ENCODE measurements around the gene ABCC10. TPM values are rescaled to one million over a fixed set of nuclear protein-coding genes. Genes with fewer than 3 reads are reported as not detected.

ABCC10 gene
- total and polyA plus RNA-seq, 4 donors: 1.4 to 35.1 (median 25.0) TPM

- ATAC-seq (ENCODE audit: low FRiP score) (no peak), DNase-seq (no peak)
- Histone ChIP-seq H3K9me3 (ENCODE audit: control insufficient read depth, low read length) (no peaks in the 10 kb centered on the region), H3K27me3 (ENCODE audit: control insufficient read depth in 1 of 2, insufficient read depth in 2 of 2, low read length in 1 of 2) (no peaks in the 10 kb centered on the region), H3K4me3 (ENCODE audit: low read length in 2 of 2) (no peak overlapping the region), H3K36me3 (ENCODE audit: control insufficient read depth in 1 of 2, insufficient read depth in 2 of 2, low read length in 1 of 2) (peaks cover 0 to under 1% of the 10 kb centered on the region in 2 donors), H3K4me1 (ENCODE audit: control insufficient read depth in 1 of 2, insufficient read depth in 2 of 2, low read length in 2 of 2) (no peaks in the 10 kb centered on the region), H3K27ac (ENCODE audit: low read depth in 1 of 2, low read length in 2 of 2) (no peak overlapping the region)
- 4 to 20% methylated on average over 6 of the region's 6 CpGs for whole genome bisulfite sequencing, 2 donors
- intact Hi-C loops (cut with DNase I): no loop called here
Observed at GRCh38 chr6:43490523-43490939, 63.2 kb downstream of the ABCC10 start.

GRCh38 chr6:43491750-43492661, 64.7 kb downstream of the ABCC10 start:
- no peaks in the 10 kb centered on the region for H3K9me3 ChIP-seq (ENCODE audit: control insufficient read depth, low read length)
- no peak overlapping the region for H3K4me3 ChIP-seq (ENCODE audit: low read length in 2 of 2)
- 6 to 10% methylated on average over 10 of the region's 10 CpGs for WGBS, 2 donors
- H3K27ac ChIP-seq (ENCODE audit: low read depth in 1 of 2, low read length in 2 of 2): no peak overlapping the region
- peak; percentile 86 to 94 for DNase-seq
- no peaks in the 10 kb centered on the region for H3K27me3 ChIP-seq (ENCODE audit: control insufficient read depth in 1 of 2, insufficient read depth in 2 of 2, low read length in 1 of 2)
- ATAC-seq (ENCODE audit: low FRiP score): no peak
- H3K36me3 ChIP-seq (ENCODE audit: control insufficient read depth in 1 of 2, insufficient read depth in 2 of 2, low read length in 1 of 2): no peaks in the 10 kb centered on the region
- no peaks in the 10 kb centered on the region for H3K4me1 ChIP-seq (ENCODE audit: control insufficient read depth in 1 of 2, insufficient read depth in 2 of 2, low read length in 2 of 2)
- intact Hi-C loops (cut with DNase I): loop anchor here in 1 of 2 donors (2.0 kb wide), 1 partner anchor 13 kb away; no protein-coding TSS in a partner anchor

GRCh38 chr6:43492673-43493072, 65.3 kb downstream of the ABCC10 start:
- H3K27ac ChIP-seq (ENCODE audit: low read depth in 1 of 2, low read length in 2 of 2): no peak overlapping the region
- 47 to 60% methylated on average over 3 of the region's 3 CpGs for WGBS, 2 donors
- H3K4me1 ChIP-seq (ENCODE audit: control insufficient read depth in 1 of 2, insufficient read depth in 2 of 2, low read length in 2 of 2): no peaks in the 10 kb centered on the region

GRCh38 chr6:43493230-43493629, 65.9 kb downstream of the ABCC10 start:
- DNase-seq (no peak), ATAC-seq (ENCODE audit: low FRiP score) (no peak)
- WGBS, 2 donors: 82 to 87% methylated on average over 2 of the region's 2 CpGs
- H3K27ac ChIP-seq (ENCODE audit: low read depth in 1 of 2, low read length in 2 of 2): no peak overlapping the region
- H3K4me1 ChIP-seq (ENCODE audit: control insufficient read depth in 1 of 2, insufficient read depth in 2 of 2, low read length in 2 of 2): no peaks in the 10 kb centered on the region
- intact Hi-C loops (cut with DNase I): loop anchor here in 1 of 2 donors (2.0 kb wide), 1 partner anchor 14 kb away; no protein-coding TSS in a partner anchor
- H3K9me3 ChIP-seq (ENCODE audit: control insufficient read depth, low read length): no peaks in the 10 kb centered on the region
- no peak overlapping the region for H3K4me3 ChIP-seq (ENCODE audit: low read length in 2 of 2)
- H3K36me3 ChIP-seq (ENCODE audit: control insufficient read depth in 1 of 2, insufficient read depth in 2 of 2, low read length in 1 of 2): no peaks in the 10 kb centered on the region
- no peaks in the 10 kb centered on the region for H3K27me3 ChIP-seq (ENCODE audit: control insufficient read depth in 1 of 2, insufficient read depth in 2 of 2, low read length in 1 of 2)

More at GRCh38 chr6:43492673-43493072, 65.3 kb downstream of the ABCC10 start:
- Histone ChIP-seq H3K9me3 (ENCODE audit: control insufficient read depth, low read length) (no peaks in the 10 kb centered on the region), H3K36me3 (ENCODE audit: control insufficient read depth in 1 of 2, insufficient read depth in 2 of 2, low read length in 1 of 2) (no peaks in the 10 kb centered on the region), H3K4me3 (ENCODE audit: low read length in 2 of 2) (no peak overlapping the region), H3K27me3 (ENCODE audit: control insufficient read depth in 1 of 2, insufficient read depth in 2 of 2, low read length in 1 of 2) (no peaks in the 10 kb centered on the region)
- intact Hi-C loops (cut with DNase I): loop anchor here in 1 of 2 donors (2.0 kb wide), 1 partner anchor 14 kb away; no protein-coding TSS in a partner anchor
- ATAC-seq (ENCODE audit: low FRiP score): no peak
- DNase-seq: no peak

DNA sequence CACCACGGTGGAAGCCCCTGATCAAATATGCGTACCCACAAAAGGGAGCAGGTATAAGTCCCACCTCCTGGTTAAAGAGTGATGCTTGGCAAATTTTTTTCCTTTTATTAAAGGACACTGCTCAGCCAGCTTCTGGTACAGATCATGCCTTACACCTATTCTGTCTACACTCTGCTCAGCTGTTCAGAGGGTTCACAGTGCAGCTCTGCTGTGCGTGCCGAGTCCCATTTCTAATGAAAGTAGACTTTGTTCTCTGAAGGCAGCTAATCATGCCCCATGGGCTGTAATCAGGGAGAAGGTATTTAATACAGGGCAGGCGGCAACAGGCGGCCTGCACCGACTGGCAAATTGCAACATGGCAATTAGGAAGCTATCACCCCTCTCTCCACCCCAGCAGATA, 66.5 kb downstream of the ABCC10 start:
- H3K36me3 ChIP-seq (ENCODE audit: control insufficient read depth in 1 of 2, insufficient read depth in 2 of 2, low read length in 1 of 2): no peaks in the 10 kb centered on the region
- DNase-seq: no peak
- no peaks in the 10 kb centered on the region for H3K9me3 ChIP-seq (ENCODE audit: control insufficient read depth, low read length)
- WGBS, 2 donors: 95% methylated on average over 7 of the region's 7 CpGs
- H3K4me1 ChIP-seq (ENCODE audit: control insufficient read depth in 1 of 2, insufficient read depth in 2 of 2, low read length in 2 of 2): no peaks in the 10 kb centered on the region
- H3K27me3 ChIP-seq (ENCODE audit: control insufficient read depth in 1 of 2, insufficient read depth in 2 of 2, low read length in 1 of 2): no peaks in the 10 kb centered on the region
- no peak for ATAC-seq (ENCODE audit: low FRiP score)
- no peak overlapping the region for H3K27ac ChIP-seq (ENCODE audit: low read depth in 1 of 2, low read length in 2 of 2)
- intact Hi-C loops (cut with DNase I): loop anchor here in 1 of 2 donors (2.0 kb wide), 1 partner anchor 15 kb away; no protein-coding TSS in a partner anchor
- no peak overlapping the region for H3K4me3 ChIP-seq (ENCODE audit: low read length in 2 of 2)

GRCh38 chr6:43494321-43494720, 67.0 kb downstream of the ABCC10 start:
- no peak overlapping the region for H3K27ac ChIP-seq (ENCODE audit: low read depth in 1 of 2, low read length in 2 of 2)

GRCh38 chr6:43494766-43495165, 67.4 kb downstream of the ABCC10 start:
- Histone ChIP-seq H3K27me3 (ENCODE audit: control insufficient read depth in 1 of 2, insufficient read depth in 2 of 2, low read length in 1 of 2) (no peaks in the 10 kb centered on the region), H3K36me3 (ENCODE audit: control insufficient read depth in 1 of 2, insufficient read depth in 2 of 2, low read length in 1 of 2) (no peaks in the 10 kb centered on the region), H3K4me3 (ENCODE audit: low read length in 2 of 2) (no peak overlapping the region), H3K4me1 (ENCODE audit: control insufficient read depth in 1 of 2, insufficient read depth in 2 of 2, low read length in 2 of 2) (no peaks in the 10 kb centered on the region), H3K27ac (ENCODE audit: low read depth in 1 of 2, low read length in 2 of 2) (no peak overlapping the region), H3K9me3 (ENCODE audit: control insufficient read depth, low read length) (no peaks in the 10 kb centered on the region)
- ATAC-seq (ENCODE audit: low FRiP score) (no peak), DNase-seq (no peak)
- WGBS, 2 donors: 98 to 100% methylated on average over 4 of the region's 4 CpGs
- intact Hi-C loops (cut with DNase I): no loop called here

More at GRCh38 chr6:43494321-43494720, 67.0 kb downstream of the ABCC10 start:
- Histone ChIP-seq H3K9me3 (ENCODE audit: control insufficient read depth, low read length) (no peaks in the 10 kb centered on the region), H3K27me3 (ENCODE audit: control insufficient read depth in 1 of 2, insufficient read depth in 2 of 2, low read length in 1 of 2) (no peaks in the 10 kb centered on the region), H3K4me1 (ENCODE audit: control insufficient read depth in 1 of 2, insufficient read depth in 2 of 2, low read length in 2 of 2) (no peaks in the 10 kb centered on the region), H3K4me3 (ENCODE audit: low read length in 2 of 2) (no peak overlapping the region), H3K36me3 (ENCODE audit: control insufficient read depth in 1 of 2, insufficient read depth in 2 of 2, low read length in 1 of 2) (no peaks in the 10 kb centered on the region)
- DNase-seq (no peak), ATAC-seq (ENCODE audit: low FRiP score) (no peak)
- intact Hi-C loops (cut with DNase I): no loop called here
- WGBS, 2 donors: 95 to 97% methylated on average over 5 to 6 of the region's 6 CpGs

GRCh38 chr6:43495409-43495941, 68.1 kb downstream of the ABCC10 start:
- Histone ChIP-seq H3K36me3 (ENCODE audit: control insufficient read depth in 1 of 2, insufficient read depth in 2 of 2, low read length in 1 of 2) (no peaks in the 10 kb centered on the region), H3K9me3 (ENCODE audit: control insufficient read depth, low read length) (no peaks in the 10 kb centered on the region), H3K27me3 (ENCODE audit: control insufficient read depth in 1 of 2, insufficient read depth in 2 of 2, low read length in 1 of 2) (no peaks in the 10 kb centered on the region), H3K4me3 (ENCODE audit: low read length in 2 of 2) (no peak overlapping the region), H3K4me1 (ENCODE audit: control insufficient read depth in 1 of 2, insufficient read depth in 2 of 2, low read length in 2 of 2) (no peaks in the 10 kb centered on the region), H3K27ac (ENCODE audit: low read depth in 1 of 2, low read length in 2 of 2) (no peak overlapping the region)
- DNase-seq: no peak
- WGBS, 2 donors: 86 to 88% methylated on average over 4 of the region's 4 CpGs
- intact Hi-C loops (cut with DNase I): no loop called here
- no peak for ATAC-seq (ENCODE audit: low FRiP score)

Measured in aorta (tissue), 5 donors.